ENCODE data around the gene PADI1. TPM values are rescaled to one million over a fixed set of nuclear protein-coding genes. Genes with fewer than 3 reads are reported as not detected.

Gene PADI1
- total RNA-seq, 1 donor: 0.43 TPM

DNA sequence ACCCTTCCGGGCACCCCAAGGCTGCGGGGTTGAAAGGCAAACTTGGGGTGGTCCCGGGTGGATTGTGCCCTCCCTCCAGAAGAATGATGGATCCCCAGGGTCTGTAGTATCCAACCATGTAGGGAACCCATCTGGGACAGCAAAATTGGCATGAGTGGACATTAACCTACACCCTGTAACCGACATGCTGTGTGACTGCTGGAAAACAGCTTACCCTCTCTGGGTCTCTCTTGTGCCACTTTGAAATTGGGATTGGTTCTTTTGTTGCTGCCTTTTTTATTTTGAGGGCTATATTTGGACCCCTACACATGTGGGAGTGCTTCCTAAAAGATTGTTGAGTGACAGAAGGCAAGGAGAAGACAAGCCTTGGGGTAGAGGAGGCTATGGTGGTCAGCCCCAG, 19.5 kb downstream of the PADI1 start:
- TF ChIP-seq, protein P1, sequence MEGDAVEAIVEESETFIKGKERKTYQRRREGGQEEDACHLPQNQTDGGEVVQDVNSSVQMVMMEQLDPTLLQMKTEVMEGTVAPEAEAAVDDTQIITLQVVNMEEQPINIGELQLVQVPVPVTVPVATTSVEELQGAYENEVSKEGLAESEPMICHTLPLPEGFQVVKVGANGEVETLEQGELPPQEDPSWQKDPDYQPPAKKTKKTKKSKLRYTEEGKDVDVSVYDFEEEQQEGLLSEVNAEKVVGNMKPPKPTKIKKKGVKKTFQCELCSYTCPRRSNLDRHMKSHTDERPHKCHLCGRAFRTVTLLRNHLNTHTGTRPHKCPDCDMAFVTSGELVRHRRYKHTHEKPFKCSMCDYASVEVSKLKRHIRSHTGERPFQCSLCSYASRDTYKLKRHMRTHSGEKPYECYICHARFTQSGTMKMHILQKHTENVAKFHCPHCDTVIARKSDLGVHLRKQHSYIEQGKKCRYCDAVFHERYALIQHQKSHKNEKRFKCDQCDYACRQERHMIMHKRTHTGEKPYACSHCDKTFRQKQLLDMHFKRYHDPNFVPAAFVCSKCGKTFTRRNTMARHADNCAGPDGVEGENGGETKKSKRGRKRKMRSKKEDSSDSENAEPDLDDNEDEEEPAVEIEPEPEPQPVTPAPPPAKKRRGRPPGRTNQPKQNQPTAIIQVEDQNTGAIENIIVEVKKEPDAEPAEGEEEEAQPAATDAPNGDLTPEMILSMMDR (IDR thresholded peaks at IDR 0.05; ENCODE audit: insufficient read depth, low read depth, low read length): no peak
- DNase-seq (ENCODE audit: low read depth): no peak
- H3K4me3 ChIP-seq (ENCODE audit: low read depth, low read length): no peak overlapping the region

DNA sequence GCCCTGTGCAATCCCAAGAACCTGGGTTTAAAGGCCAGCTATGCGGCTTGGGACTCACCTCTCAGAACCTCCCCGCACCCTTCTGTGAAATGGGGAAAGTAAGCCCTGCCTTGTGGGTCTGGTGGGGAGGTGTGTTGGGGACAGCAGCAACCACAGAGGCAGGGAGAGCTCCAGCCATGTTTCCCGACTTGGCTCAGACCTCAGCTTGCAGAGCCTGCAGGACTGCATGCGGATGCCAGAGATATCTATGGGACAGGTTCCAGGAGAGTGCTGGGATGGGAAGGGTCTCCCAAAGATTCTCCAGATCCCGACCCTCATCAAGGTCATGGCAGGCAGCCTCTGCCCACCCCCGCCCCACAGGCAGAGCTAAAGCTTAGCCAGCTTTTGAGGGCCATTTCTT, 20.2 kb downstream of the PADI1 start:
- no peak for DNase-seq (ENCODE audit: low read depth)
- TF ChIP-seq, protein P1 (IDR thresholded peaks at IDR 0.05; ENCODE audit: insufficient read depth, low read depth, low read length): no peak
- H3K4me3 ChIP-seq (ENCODE audit: low read depth, low read length): no peak overlapping the region

DNA sequence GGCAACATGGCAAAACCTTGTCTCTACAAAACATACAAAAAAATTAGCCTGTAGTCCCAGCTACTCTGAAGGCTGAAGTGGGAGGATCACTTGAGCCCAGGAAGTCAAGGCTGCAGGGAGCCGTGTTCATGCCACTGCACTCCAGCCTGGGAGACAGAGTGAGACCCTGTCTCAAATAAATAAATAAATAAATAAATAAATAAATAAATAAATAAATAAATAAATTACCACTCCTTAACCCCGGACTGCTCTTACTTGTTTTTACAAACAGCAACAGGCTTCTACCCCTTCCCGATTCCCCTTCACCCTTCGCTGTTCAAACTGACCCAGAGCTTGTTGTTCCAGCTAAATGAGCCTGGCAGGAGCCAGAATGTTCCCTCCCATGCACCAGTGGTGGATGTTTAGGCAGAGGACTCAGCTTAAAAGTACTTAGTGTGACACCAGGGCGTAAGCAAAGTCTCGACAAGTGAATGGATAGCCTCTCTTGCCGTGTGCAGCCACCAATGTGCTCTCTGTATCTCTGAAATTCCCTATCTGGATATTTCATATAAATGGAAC, 22.5 kb downstream of the PADI1 start:
- TF ChIP-seq, protein P1 (IDR thresholded peaks at IDR 0.05; ENCODE audit: insufficient read depth, low read depth, low read length): no peak
- DNase-seq (ENCODE audit: low read depth): no peak
- H3K4me3 ChIP-seq (ENCODE audit: low read depth, low read length): no peak overlapping the region

DNA sequence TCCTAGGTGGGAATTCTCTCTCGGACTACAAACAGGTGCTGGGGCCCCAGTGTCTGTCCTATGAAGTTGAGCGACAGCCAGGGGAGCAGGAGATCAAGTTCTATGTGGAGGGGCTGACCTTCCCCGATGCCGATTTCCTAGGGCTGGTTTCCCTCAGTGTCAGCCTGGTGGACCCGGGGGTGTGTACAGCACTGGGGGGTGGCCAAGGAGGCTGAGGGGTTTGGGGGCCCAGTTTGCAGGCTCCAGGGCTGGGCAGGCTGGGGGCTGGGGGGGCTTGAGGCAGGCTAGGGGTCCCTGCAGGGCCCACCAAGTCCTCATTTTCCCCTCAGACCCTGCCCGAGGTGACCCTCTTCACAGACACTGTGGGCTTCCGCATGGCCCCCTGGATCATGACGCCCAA, 23.7 kb downstream of the PADI1 start:
- TF ChIP-seq, protein P1 (IDR thresholded peaks at IDR 0.05; ENCODE audit: insufficient read depth, low read depth, low read length): no peak
- no peak overlapping the region for H3K4me3 ChIP-seq (ENCODE audit: low read depth, low read length)
- DNase-seq (ENCODE audit: low read depth): no peak

DNA sequence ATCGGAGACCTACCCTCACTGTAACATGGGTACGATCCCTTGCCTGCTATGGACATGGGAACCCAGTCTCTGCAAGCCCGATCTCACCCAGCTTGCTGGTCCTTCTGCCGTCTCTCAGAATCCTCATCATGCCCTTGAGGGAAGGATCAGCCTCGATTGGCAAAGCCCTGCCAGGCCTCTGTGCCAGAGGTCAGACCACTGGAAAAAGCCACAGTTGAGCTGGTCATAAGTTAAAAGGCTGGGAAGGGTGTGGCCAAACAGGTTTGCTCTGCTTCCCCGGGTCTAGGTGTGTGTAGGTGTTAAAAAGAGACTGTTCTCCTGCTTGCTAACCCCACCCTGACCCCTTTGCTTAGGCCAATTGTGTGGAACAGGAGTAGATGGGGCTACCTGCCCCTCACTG, 24.5 kb downstream of the PADI1 start:
- TF ChIP-seq, protein P1 (IDR thresholded peaks at IDR 0.05; ENCODE audit: insufficient read depth, low read depth, low read length): no peak
- H3K4me3 ChIP-seq (ENCODE audit: low read depth, low read length): no peak overlapping the region
- no peak for DNase-seq (ENCODE audit: low read depth)

DNA sequence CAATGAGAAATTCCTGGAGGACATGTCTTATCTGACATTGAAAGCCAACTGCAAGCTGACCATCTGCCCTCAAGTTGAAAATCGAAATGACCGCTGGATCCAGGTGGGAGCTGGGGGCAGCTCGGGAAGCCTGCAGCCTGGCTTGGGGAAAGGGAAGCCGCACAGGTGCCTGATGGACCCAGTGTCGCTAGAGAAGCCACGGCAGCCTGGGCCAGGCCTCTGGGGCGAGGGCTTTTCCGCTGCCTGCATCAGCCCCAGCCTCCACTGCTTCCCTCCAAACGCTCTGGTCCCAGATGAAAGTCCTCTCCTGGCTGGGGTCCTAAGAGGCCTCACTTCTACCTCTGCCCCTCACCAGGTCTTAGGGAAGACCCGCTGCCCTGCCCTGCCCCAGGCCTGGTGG, 25.2 kb downstream of the PADI1 start:
- TF ChIP-seq, protein P1 (IDR thresholded peaks at IDR 0.05; ENCODE audit: insufficient read depth, low read depth, low read length): no peak
- DNase-seq (ENCODE audit: low read depth): no peak
- H3K4me3 ChIP-seq (ENCODE audit: low read depth, low read length): no peak overlapping the region

DNA sequence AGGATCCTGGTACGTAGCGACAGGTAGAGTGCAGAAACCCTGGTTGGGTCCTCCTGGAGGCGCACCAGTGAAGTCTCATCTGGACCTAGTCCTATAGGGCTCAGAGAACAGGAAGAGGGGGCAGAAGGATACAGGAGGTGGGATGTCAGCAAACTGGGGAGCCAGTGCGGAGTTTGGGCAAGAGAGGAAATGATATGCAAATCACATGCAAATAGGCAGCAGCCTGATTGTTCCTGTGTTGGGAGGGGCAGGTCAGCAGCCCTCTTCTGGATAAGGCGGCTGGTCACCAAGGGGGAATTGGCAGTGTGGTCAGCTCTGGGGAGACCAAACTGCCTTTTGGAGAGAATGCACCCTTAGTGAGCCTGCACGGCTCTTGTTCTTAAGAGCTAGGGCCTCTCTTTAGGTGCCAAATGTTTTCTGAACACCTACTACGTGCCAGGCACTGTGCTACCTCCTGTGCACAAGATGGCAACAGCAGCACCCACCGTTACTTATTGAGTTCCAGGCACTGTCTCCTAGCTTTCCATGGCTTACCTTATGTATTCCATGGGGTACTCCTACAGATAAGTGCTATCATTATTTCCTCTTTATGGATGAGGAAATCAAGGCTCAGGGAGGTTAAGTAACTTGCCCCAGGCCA, 25.9 kb downstream of the PADI1 start:
- no peak for DNase-seq (ENCODE audit: low read depth)
- H3K4me3 ChIP-seq (ENCODE audit: low read depth, low read length): no peak overlapping the region
- TF ChIP-seq, protein P1 (IDR thresholded peaks at IDR 0.05; ENCODE audit: insufficient read depth, low read depth, low read length): no peak
